Measurements from ENCODE around the gene FBXW8.

Gene FBXW8

DNA sequence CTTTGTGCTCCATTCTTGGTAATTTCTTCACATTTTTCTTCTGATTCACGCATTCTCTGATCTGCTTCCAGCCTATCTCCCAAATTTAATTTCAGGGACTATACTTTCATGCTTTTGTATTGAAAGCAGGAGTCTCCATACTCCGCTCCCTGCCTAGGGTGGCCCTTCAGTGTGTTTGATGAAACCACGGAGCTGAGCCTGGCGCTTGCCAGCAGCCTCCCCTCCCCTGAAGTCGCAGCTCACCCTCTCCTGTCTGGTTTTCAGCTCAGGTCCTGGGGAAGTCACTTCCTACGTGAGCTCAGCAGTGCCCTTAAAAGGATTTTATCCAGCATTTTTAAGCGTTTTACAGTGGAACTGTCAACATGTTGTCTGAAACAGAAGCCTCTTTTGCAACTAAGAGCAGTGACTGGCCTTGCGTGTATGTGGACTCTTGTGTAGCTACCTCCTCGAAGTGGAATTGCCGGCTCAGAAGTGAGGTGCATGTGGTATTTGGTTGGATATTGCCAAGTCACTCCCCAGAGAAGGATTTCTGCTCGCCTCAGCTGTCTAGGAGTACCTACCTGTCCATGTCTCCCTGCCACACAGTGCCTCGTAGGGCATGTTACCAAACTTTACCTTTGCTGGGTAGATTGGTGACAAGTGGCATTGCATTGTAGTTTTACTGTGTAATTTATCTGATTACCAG lies 109.9 kb downstream of the FBXW8 start:
- DNase-seq = no peak

DNA sequence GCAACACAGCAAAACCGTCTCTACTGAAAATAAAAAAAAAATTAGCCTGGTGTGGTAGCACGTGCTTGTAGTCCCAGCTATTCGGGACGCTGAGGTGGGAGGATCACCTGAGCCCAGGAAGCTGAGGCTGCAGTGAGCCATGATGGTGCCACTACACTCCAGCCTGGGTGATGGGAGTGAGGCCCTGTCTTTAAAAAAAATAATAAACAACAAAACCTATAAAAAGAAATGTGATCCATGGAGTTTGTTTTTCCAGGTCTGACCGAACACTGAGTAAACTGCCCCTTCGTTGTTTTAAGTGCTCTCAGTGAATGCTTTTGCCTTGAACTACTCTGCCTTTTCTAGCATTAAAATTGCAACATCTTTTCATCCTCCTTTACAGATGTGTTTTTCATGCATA lies 111.7 kb downstream of the FBXW8 start:
- no peak for DNase-seq

- no peak for DNase-seq
These were observed 113.5 kb downstream of the FBXW8 start for GRCh38 chr12:117023998-117024960.

- DNase-seq = no peak
These were observed 114.3 kb downstream of the FBXW8 start for GRCh38 chr12:117024961-117025480.

DNA sequence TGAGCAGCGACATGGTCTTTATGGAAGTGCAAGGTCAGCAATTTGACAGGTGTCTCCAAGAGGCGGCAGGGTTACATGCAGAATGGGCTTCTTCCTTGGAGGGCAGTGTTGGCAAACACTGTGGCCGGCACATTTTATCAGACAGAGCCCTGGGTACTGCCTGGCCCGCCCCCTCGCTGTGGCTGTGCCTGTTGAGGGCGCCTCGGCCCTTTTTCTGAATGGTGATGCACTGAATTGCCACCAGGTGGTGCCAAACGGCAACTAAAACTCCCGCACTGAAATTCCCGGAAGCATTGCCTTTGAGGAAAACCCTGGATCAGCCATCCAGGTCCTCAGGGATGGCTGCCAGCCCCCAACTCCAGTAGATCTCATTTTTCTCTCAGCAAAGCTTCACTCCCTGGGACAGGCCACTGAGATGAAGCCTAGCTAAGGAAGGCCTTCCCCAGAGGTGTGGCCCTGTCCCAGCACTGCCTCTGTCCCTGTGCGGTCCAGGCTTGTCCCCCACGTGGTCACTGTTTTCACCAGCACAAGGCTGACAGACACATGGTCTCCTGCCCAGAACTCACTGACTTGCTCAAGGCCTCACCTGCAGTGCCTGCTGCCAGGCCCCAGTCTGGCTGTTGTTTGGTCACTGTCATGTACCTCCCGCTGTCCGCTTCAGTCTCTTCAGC lies 114.9 kb downstream of the FBXW8 start:
- DNase-seq = peak; percentile 67 to 81 (median 74)

- DNase-seq = no peak
These were observed 115.6 kb downstream of the FBXW8 start for GRCh38 chr12:117026343-117026742.

- DNase-seq = no peak
These were observed 116.1 kb downstream of the FBXW8 start for GRCh38 chr12:117026921-117027250.

- no peak for DNase-seq
These were observed 116.7 kb downstream of the FBXW8 start for GRCh38 chr12:117027251-117028086.

GRCh38 chr12:117028254-117028653 lies 117.5 kb downstream of the FBXW8 start:
- DNase-seq = no peak

GRCh38 chr12:117030187-117030900 lies 119.6 kb downstream of the FBXW8 start:
- DNase-seq = no peak

DNA sequence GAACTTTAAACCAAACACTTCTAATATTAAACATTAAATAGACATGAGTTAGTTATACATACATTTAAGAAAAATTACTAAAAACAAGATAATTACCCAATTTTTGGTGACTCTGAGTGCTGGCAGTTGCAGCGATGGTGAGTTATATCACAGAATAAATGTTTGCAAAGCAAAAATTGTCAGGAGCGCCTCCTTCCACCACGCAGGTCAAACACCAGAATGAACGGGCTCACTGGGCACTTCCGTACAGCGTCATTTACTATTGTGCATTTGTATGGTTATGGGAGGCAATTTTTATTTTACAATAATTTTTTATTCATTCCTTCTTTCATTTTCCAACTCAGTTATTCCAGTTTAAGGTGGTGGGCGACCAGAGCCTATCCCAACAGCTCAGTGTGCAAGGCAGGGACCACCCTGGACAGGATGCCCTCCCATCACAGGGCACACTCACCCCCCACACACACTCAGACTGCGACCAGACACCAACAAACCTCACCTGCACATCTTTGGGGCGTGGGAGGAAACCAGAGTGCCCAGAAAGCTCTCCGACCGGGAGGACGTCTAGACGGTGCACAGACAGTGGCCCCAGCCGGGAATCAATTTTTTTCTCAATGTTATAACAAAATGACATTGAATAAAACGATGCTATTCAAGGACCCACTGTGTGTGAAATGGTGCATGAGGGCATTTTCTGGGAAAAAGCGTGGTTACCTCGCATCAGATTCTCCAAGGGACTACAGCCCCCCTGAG lies 121.3 kb downstream of the FBXW8 start:
- DNase-seq = no peak

DNA sequence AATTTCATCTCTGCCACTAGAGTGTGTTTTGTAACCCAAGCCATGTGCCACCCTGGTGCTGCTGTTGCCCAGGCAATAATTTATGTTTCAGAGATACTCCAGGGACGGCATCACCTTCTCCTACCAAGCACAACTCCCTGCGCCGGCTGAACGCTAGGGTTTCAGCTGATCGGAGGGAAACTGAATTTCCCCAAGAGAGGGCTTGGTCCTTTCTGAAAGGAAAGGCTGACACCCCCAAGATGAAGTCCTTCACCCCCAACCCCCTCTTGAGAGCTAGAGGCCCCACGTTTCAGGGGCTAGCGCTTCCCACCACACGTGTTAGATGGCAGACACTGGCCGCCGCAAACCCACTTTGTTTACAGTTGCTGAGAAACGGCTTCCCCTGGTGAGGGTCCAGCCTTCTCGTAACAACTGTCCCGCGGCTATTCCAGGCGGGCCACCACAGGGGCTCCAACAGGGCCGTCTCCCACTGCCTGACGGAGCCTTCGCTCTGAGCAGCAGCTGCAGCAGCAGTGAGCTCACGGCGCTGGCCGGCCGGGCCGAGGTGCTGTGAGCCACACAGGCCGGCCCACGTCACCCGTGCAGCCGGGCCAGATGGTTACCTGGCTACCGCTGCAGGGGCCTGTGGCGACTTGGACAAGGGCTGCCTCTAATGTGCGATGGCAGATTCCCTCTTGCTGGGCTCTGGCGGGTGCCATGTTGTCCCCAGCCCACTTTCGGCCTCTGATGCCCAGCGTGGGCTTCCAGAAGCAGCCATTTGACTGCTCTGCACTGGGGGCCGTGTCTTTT lies 122.0 kb downstream of the FBXW8 start:
- DNase-seq = no peak

DNA sequence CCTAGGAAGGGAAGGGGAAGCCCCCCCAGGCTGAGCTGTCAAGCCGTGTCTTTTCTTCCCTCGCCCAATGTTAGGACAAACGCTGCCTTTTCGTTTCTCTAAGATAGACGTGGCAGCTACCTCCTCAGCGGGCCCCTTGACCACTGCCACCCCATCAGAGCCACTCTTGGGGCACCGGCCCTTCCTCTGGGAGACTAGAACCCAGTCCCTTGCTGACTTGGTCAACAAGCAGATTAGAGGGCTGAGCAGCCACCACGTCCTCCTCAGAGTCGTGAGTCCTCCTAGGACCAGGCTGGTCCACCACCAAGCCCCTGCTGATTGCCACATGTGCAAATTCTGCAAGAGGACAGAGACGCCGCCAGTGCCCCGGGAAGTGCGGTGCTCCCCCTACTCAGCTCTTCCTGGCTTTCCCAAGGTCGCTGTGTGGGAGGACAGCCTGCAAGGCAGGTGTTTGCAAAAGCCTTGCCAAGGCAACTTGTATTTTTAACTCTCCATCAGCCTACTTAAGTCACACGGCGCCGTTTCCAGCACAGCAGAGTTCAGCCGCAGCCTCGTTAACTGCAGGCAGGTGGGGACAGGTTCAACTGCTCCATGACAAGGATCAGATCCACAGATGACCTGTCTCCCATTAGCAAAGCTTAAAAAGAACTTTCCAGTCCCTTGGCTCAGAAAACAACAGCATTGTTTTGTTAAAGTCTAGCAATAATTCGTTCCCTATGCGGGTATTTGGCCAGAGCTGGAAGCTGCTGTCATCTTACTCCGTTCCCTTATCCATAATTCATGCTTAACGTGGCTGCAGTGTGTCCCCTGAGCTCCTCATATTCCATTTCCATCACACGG lies 122.9 kb downstream of the FBXW8 start:
- DNase-seq = no peak

DNA sequence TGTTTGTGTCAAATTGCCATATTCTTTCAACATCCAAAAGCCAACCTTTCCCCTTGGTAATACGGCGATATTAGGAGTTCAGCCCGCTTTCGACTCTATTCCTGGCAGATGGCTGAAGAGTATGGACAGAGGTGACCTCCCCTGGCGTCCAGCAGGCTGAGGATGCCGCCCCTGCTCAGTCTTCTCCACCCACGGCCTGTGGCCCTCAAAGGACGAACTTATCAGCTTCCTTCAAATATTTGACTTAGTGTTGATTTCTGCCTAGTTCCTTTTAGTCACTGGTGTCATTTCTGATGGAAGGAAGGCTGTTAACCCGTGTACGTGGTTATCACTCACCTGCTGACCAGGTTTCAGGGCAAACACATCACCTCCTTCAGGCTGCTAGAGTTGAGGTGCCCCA lies 123.5 kb downstream of the FBXW8 start:
- no peak for DNase-seq

DNA sequence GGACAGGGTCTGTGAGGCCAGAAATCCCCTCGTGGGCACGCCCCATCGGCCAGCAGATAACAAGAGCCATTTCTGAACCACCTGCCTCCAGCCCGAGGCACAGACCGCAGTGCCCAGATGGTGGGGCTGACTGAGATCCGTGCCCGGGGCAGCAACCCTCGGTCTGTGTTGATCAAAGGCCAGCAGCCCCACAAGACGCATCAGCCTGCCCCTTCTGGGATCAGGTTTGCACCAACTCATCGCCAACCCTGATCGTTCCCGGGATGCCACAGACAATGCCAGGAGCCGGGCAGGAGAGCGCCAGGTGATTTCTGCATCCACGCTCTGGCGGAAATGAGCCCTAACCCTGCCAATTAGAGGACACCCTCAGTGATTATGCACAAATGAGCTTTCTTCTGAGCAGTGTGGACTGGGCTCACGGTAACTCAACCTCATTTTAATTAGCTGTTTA lies 124.0 kb downstream of the FBXW8 start:
- DNase-seq = no peak

GRCh38 chr12:117035287-117035686 lies 124.5 kb downstream of the FBXW8 start:
- DNase-seq = no peak

DNA sequence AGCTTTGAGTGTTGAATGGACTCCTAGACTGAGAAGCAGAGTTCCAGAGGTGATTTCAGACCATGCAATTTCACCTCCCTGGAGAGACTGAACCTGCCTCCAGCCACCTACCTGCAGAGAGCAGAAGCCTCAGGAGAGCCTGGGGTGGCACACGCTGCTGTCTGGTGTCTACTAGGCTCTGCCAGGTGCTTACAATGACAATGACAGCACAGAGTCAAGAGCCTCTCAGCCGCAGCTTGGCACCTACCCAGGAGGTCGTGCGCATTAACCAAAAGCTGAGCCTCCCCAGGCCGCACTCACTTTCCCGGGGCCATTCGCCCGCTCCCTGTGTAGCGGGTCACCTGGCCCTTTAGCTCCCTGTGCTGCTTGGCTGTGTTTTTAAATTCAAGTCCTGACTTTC lies 125.3 kb downstream of the FBXW8 start:
- no peak for DNase-seq

DNA sequence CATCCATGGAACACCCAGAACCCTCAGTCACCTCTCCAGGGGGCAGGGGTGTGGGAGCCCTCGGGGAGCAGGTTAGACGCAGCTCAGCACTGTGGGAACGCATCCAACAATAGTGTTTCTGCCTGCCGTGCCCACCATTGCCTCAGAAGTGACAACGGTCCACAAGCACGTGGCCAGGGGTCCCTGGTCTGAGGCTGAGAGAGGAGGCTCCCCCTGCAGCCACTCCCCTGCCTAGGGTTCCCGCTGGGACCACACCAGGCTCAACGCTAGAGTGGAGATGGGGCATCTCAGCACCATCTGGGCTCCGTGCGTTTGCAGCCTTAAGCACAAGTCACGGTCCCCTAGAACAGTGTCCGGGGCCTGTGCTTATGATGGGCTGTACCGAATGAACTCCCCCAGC lies 125.8 kb downstream of the FBXW8 start:
- DNase-seq = no peak
